Measurements from ENCODE around the gene TEAD2.

TEAD2 gene

GRCh38 chr19:49407079-49407478 is 44.9 kb upstream of the TEAD2 start:
- H3K4me3 ChIP-seq (ENCODE audit: low read depth, low read length), result no peak overlapping the region
- DNase-seq (ENCODE audit: low read depth), result no peak
- TF ChIP-seq POLR2A (IDR thresholded peaks at IDR 0.05; ENCODE audit: extremely low read depth, insufficient read length) (no peak), MAX (IDR thresholded peaks at IDR 0.05; ENCODE audit: low read depth, low read length) (no peak), MYC (IDR thresholded peaks at IDR 0.05; ENCODE audit: low read depth, low read length) (no peak), CTCF (IDR thresholded peaks at IDR 0.05; ENCODE audit: low read depth, low read length) (no peak)

- DNase-seq (ENCODE audit: low read depth), result no peak
- TF ChIP-seq MAX (IDR thresholded peaks at IDR 0.05; ENCODE audit: low read depth, low read length) (no peak), POLR2A (IDR thresholded peaks at IDR 0.05; ENCODE audit: extremely low read depth, insufficient read length) (no peak), CTCF (IDR thresholded peaks at IDR 0.05; ENCODE audit: low read depth, low read length) (no peak), MYC (IDR thresholded peaks at IDR 0.05; ENCODE audit: low read depth, low read length) (no peak)
- no peak overlapping the region for H3K4me3 ChIP-seq (ENCODE audit: low read depth, low read length)
Observed at GRCh38 chr19:49403404-49404187, 41.4 kb upstream of the TEAD2 start.

- TF ChIP-seq CTCF (IDR thresholded peaks at IDR 0.05; ENCODE audit: low read depth, low read length) (no peak), POLR2A (IDR thresholded peaks at IDR 0.05; ENCODE audit: extremely low read depth, insufficient read length) (no peak), MAX (IDR thresholded peaks at IDR 0.05; ENCODE audit: low read depth, low read length) (no peak), MYC (IDR thresholded peaks at IDR 0.05; ENCODE audit: low read depth, low read length) (no peak)
- H3K4me3 ChIP-seq (ENCODE audit: low read depth, low read length), result no peak overlapping the region
- DNase-seq (ENCODE audit: low read depth), result no peak
Observed at GRCh38 chr19:49400029-49400428, 37.8 kb upstream of the TEAD2 start.

- no peak for DNase-seq (ENCODE audit: low read depth)
- no peak overlapping the region for H3K4me3 ChIP-seq (ENCODE audit: low read depth, low read length)
- TF ChIP-seq POLR2A (IDR thresholded peaks at IDR 0.05; ENCODE audit: extremely low read depth, insufficient read length), result no peak
- no peak for TF ChIP-seq MYC (IDR thresholded peaks at IDR 0.05; ENCODE audit: low read depth, low read length)
- TF ChIP-seq MAX (IDR thresholded peaks at IDR 0.05; ENCODE audit: low read depth, low read length), result no peak
- TF ChIP-seq CTCF (IDR thresholded peaks at IDR 0.05; ENCODE audit: low read depth, low read length), result no peak
Observed at GRCh38 chr19:49398931-49399330, 36.7 kb upstream of the TEAD2 start.

GRCh38 chr19:49398001-49398615 is 35.9 kb upstream of the TEAD2 start:
- no peak for DNase-seq (ENCODE audit: low read depth)
- TF ChIP-seq CTCF (IDR thresholded peaks at IDR 0.05; ENCODE audit: low read depth, low read length) (no peak), MYC (IDR thresholded peaks at IDR 0.05; ENCODE audit: low read depth, low read length) (no peak), MAX (IDR thresholded peaks at IDR 0.05; ENCODE audit: low read depth, low read length) (no peak), POLR2A (IDR thresholded peaks at IDR 0.05; ENCODE audit: extremely low read depth, insufficient read length) (no peak)
- no peak overlapping the region for H3K4me3 ChIP-seq (ENCODE audit: low read depth, low read length)
